IMR-90 (cell line): Measurements from ENCODE around the gene IL1RAP. TPM values are rescaled to one million over a fixed set of nuclear protein-coding genes. Genes with fewer than 3 reads are reported as not detected.
"Not testable (repeated sequence)": the region's sequence is repeated elsewhere in the genome, so short reads cannot be mapped to it uniquely, and the experiment has no call there.

Experiments
- ATAC-seq: fragments of 200-7000 bp; cut with Tn5 transposase; 2 replicates; pipeline ENCODE4 v1.9.1; 2020; ENCODE audit warnings: low read depth, mild to moderate bottlenecking, moderate library complexity
- BruUV-seq: library from RNA; stranded (reverse); fragments of 400-500 nt; replicated peaks from 2 replicates; lab custom pipeline; 2021; lab: Mats Ljungman, UMichigan
- CTCF ChIA-PET: fragments of 300-600 bp; formaldehyde crosslinking; extraction: SDS; loops from one replicate; lab custom pipeline; 2021; ENCODE audit warnings: antibody characterized with exemption; lab: Yijun Ruan, JAX
- POLR2A ChIA-PET: fragments of 300-600 bp; sonication (Branson Sonifier 250); formaldehyde crosslinking; loops from one replicate; lab custom pipeline; 2022; ENCODE audit warnings: antibody characterized with exemption; ENCODE audit not compliant: unreplicated experiment; lab: Charles Lee
- DNase-seq: peaks from one replicate; pipeline ENCODE4 v3.0.0; 2013
- H2AFZ ChIP-seq: replicated peaks from 2 replicates; pipeline ENCODE3; 2013; ENCODE audit warnings: low read length, mild to moderate bottlenecking; ENCODE audit not compliant: poor library complexity
- H2AK5ac ChIP-seq: 2 replicates; pipeline ENCODE4 v1.6.1; 2013; ENCODE audit warnings: low read depth, low read length, inconsistent platforms
- H2AK9ac ChIP-seq: replicated peaks from 2 replicates; pipeline ENCODE3; 2013; ENCODE audit warnings: mild to moderate bottlenecking, low read depth, low read length, moderate library complexity; ENCODE audit not compliant: poor library complexity
- H2BK120ac ChIP-seq: 2 replicates; pipeline ENCODE4 v1.6.1; 2013; ENCODE audit warnings: low read depth, low read length, inconsistent platforms
- H2BK15ac ChIP-seq: 3 replicates; pipeline ENCODE4 v1.6.1; 2013; ENCODE audit warnings: low read depth, low read length, inconsistent platforms
- H2BK20ac ChIP-seq: 2 replicates; pipeline ENCODE4 v1.6.1; 2013; ENCODE audit warnings: low read depth, mild to moderate bottlenecking, inconsistent platforms, low read length, moderate library complexity
- H2BK5ac ChIP-seq: 2 replicates; pipeline ENCODE4 v1.6.1; 2013; ENCODE audit warnings: mild to moderate bottlenecking, low read depth, low read length, inconsistent platforms; ENCODE audit not compliant: poor library complexity, severe bottlenecking
- H3K14ac ChIP-seq: replicated peaks from 2 replicates; pipeline ENCODE4 v1.6.1; 2013; ENCODE audit warnings: low read depth, low read length, inconsistent platforms
- H3K18ac ChIP-seq: 2 replicates; pipeline ENCODE4 v1.6.1; 2013; ENCODE audit warnings: low read depth, low read length, control low read depth
- H3K23ac ChIP-seq: 2 replicates; pipeline ENCODE4 v1.6.1; 2013; ENCODE audit warnings: low read depth, low read length, inconsistent platforms
- H3K27ac ChIP-seq: 2 replicates; pipeline ENCODE4 v1.5.1; 2013; ENCODE audit warnings: mild to moderate bottlenecking, control low read depth, low read length; ENCODE audit not compliant: insufficient read depth
- H3K27me3 ChIP-seq: 2 replicates; pipeline ENCODE4 v1.6.1; 2013; ENCODE audit warnings: low read length; ENCODE audit not compliant: control insufficient read depth, insufficient read depth
- H3K36me3 ChIP-seq: 2 replicates; pipeline ENCODE4 v1.6.1; 2013; ENCODE audit warnings: low read length, mixed read lengths; ENCODE audit not compliant: control insufficient read depth, insufficient read depth
- H3K4ac ChIP-seq: 2 replicates; pipeline ENCODE4 v1.6.1; 2013; ENCODE audit warnings: low read depth, low read length, inconsistent platforms
- H3K4me1 ChIP-seq: 2 replicates; pipeline ENCODE4 v1.6.1; 2013; ENCODE audit warnings: low read length, mixed read lengths; ENCODE audit not compliant: control insufficient read depth, insufficient read depth
- H3K4me2 ChIP-seq: 2 replicates; pipeline ENCODE4 v1.6.1; 2013; ENCODE audit warnings: low read depth, mild to moderate bottlenecking, control low read depth, low read length, moderate library complexity
- H3K4me3 ChIP-seq: 2 replicates; pipeline ENCODE4 v1.5.1; 2013; ENCODE audit warnings: low read depth, mild to moderate bottlenecking, control low read depth, low read length, moderate library complexity; ENCODE audit not compliant: insufficient read depth
- H3K56ac ChIP-seq: 2 replicates; pipeline ENCODE4 v1.6.1; 2013; ENCODE audit warnings: low read length, inconsistent platforms; ENCODE audit not compliant: insufficient read depth; ENCODE audit errors: extremely low read depth
- H3K79me1 ChIP-seq, 2 experiments: 2 replicates each; pipeline ENCODE4 v1.6.1; 2013; ENCODE audit warnings: low read length in 2 of 2, inconsistent platforms in 1 of 2, low read depth in 1 of 2
- H3K9ac ChIP-seq: 2 replicates; pipeline ENCODE4 v1.6.1; 2013; ENCODE audit warnings: low read depth, low read length, control low read depth
- H3K9me1 ChIP-seq: 2 replicates; pipeline ENCODE4 v1.6.1; 2013; ENCODE audit warnings: low read length, inconsistent platforms; ENCODE audit not compliant: insufficient read depth
- H3K9me3 ChIP-seq: 2 replicates; pipeline ENCODE4 v1.6.1; 2013; ENCODE audit warnings: low read length; ENCODE audit not compliant: control insufficient read depth, insufficient read depth
- H4K20me1 ChIP-seq: 2 replicates; pipeline ENCODE4 v1.6.1; 2013; ENCODE audit warnings: low read length, inconsistent platforms; ENCODE audit not compliant: insufficient read depth
- H4K5ac ChIP-seq: 2 replicates; pipeline ENCODE4 v1.6.1; 2013; ENCODE audit warnings: mild to moderate bottlenecking, low read depth, low read length, control low read depth
- H4K8ac ChIP-seq, 2 experiments: 2 replicates each; pipeline ENCODE4 v1.6.1; 2013; ENCODE audit warnings: low read depth in 2 of 2, low read length in 2 of 2, control low read depth in 1 of 2, inconsistent platforms in 1 of 2
- H4K91ac ChIP-seq: 2 replicates; pipeline ENCODE4 v1.6.1; 2013; ENCODE audit warnings: low read depth, low read length, inconsistent platforms; ENCODE audit not compliant: insufficient read depth
- CEBPB ChIP-seq: IDR thresholded peaks from 2 replicates; pipeline ENCODE4 v1.6.1; 2012; ENCODE audit warnings: low read depth, low read length, improper control_type of control experiment
- MXI1 ChIP-seq: IDR thresholded peaks from 2 replicates; pipeline ENCODE4 v1.6.1; 2012; ENCODE audit warnings: low read depth, mild to moderate bottlenecking, low read length, moderate library complexity, borderline replicate concordance
- NFE2L2 ChIP-seq: fragments of 150-350 bp; IDR thresholded peaks from 2 replicates; pipeline ENCODE4 v1.6.1; 2016; ENCODE audit warnings: low read depth, mild to moderate bottlenecking, low read length
- WGBS, 2 experiments: methylation state at CpG; one replicate each; pipeline versions ENCODE4 v1.1.5 to v1.1.7; 2013; ENCODE audit warnings: missing lambda C conversion rate in 2 of 2; ENCODE audit not compliant: insufficient read length in 1 of 2; ENCODE audit errors: extremely low coverage in 2 of 2; 5-methylcytosine and 5-hydroxymethylcytosine counted together
- dilution Hi-C: fragments of 300-500 bp; cut with HindIII; formaldehyde crosslinking; loops from one replicate; pipeline ENCODE4 v1.14.3; 2018; ENCODE audit warnings: low sequenced_read_pairs; ENCODE audit not compliant: unreplicated experiment
- in situ Hi-C: fragments of 300-500 bp; cut with MboI; formaldehyde crosslinking; loops from 3 replicates; pipeline ENCODE4 v1.14.3; 2019; ENCODE audit warnings: low sequenced_read_pairs, inconsistent platforms, mixed read lengths
- intact Hi-C: fragments of 100-400 bp; cut with micrococcal nuclease; formaldehyde crosslinking; loops from 2 replicates; pipeline ENCODE4 v1.10.0; 2022
- polyA plus RNA-seq, 3 experiments: library from polyadenylated mRNA; depleted of rRNA; stranded (reverse); fragments of >200 nt; gene quantifications; 2 replicates each; pipeline ENCODE4 v1.2.3, GENCODE V29; 2012; ENCODE audit warnings: low replicate concordance in 1 of 3
- total RNA-seq: library from RNA; depleted of rRNA; stranded (reverse); fragments of >200 nt; gene quantifications from 2 replicates; pipeline ENCODE4 v1.2.3, GENCODE V29; 2012

The IL1RAP gene
- total and polyA plus RNA-seq, 2 of the 4 experiments (the other 2 are of a cell fraction): 8.3 to 11.3 TPM

GRCh38 chr3:190677001-190677400 is 163.1 kb downstream of the IL1RAP start:
- H4K20me1 ChIP-seq: no peaks in the 10 kb centered on the region
- H4K8ac ChIP-seq: no peak overlapping the region
- dilution Hi-C loops (no loop called here), intact Hi-C loops (no loop called here), in situ Hi-C loops (no loop called here)
- no peak overlapping the region for H3K56ac ChIP-seq
- H2BK120ac ChIP-seq: no peak overlapping the region
- H2BK20ac ChIP-seq: no peak overlapping the region
- no peak overlapping the region for H3K4me3 ChIP-seq
- H3K4me1 ChIP-seq: peaks cover 4% of the 10 kb centered on the region; the same call in 1 of the 2 replicates
- no peak overlapping the region for H4K5ac ChIP-seq
- TF ChIP-seq NFE2L2 (no peak), MXI1 (no peak), CEBPB (no peak)
- H3K9ac ChIP-seq: no peak overlapping the region
- BruUV-seq: no TSS peak
- no peak overlapping the region for H3K23ac ChIP-seq
- H2BK15ac ChIP-seq: no peak overlapping the region
- no peak overlapping the region for H2AK5ac ChIP-seq
- CTCF ChIA-PET: no interaction called here
- DNase-seq (peak; percentile 6), ATAC-seq (no peak)
- no peaks in the 10 kb centered on the region for H3K36me3 ChIP-seq
- no peaks in the 10 kb centered on the region for H3K27me3 ChIP-seq
- H3K9me3 ChIP-seq: no peaks in the 10 kb centered on the region
- no peak overlapping the region for H2AFZ ChIP-seq
- no peaks in the 10 kb centered on the region for H3K9me1 ChIP-seq
- no peak overlapping the region for H3K14ac ChIP-seq
- no peak overlapping the region for H3K27ac ChIP-seq
- POLR2A ChIA-PET: no interaction called here
- H2AK9ac ChIP-seq: no peak overlapping the region
- H3K79me1 ChIP-seq: no peaks in the 10 kb centered on the region
- no peak overlapping the region for H4K91ac ChIP-seq
- H3K4ac ChIP-seq: no peak overlapping the region
- H3K18ac ChIP-seq: no peak overlapping the region
- no peak overlapping the region for H3K4me2 ChIP-seq
- WGBS, 2 experiments: no CpG with 5 or more reads among the region's 3 CpGs
- H2BK5ac ChIP-seq: no peak overlapping the region

GRCh38 chr3:190677868-190678267 is 164.0 kb downstream of the IL1RAP start:
- POLR2A ChIA-PET, H2AK5ac ChIP-seq, H3K23ac ChIP-seq, H2BK5ac ChIP-seq, H3K79me1 ChIP-seq, DNase-seq, H3K9ac ChIP-seq, H2AFZ ChIP-seq, H4K91ac ChIP-seq, H3K9me3 ChIP-seq, H3K9me1 ChIP-seq, H3K4me3 ChIP-seq, CTCF ChIA-PET, H2BK120ac ChIP-seq, H3K56ac ChIP-seq, H3K18ac ChIP-seq, H3K4me2 ChIP-seq, H4K5ac ChIP-seq, H4K8ac ChIP-seq, in situ Hi-C loops, H2BK15ac ChIP-seq, H3K4me1 ChIP-seq, H3K4ac ChIP-seq, H3K14ac ChIP-seq, H2AK9ac ChIP-seq, H3K27me3 ChIP-seq, H3K36me3 ChIP-seq, H2BK20ac ChIP-seq, intact Hi-C loops, H4K20me1 ChIP-seq, dilution Hi-C loops, H3K27ac ChIP-seq, BruUV-seq, ATAC-seq: not testable (repeated sequence)
- 100% methylated on average over 3 of the region's 7 CpGs; no CpG with 5 or more reads in 1 of the 2 experiments for WGBS, 2 experiments
